HG02970 (cell line): ENCODE results near the gene DSG1.
"Not testable (repeated sequence)": the region's sequence is repeated elsewhere in the genome, so short reads cannot be mapped to it uniquely, and the experiment has no call there.

ENCODE experiments used
- ATAC-seq: cut with Tn5 transposase; IDR thresholded peaks from one replicate; pipeline ENCODE4 v1.9.1; 2021; ENCODE audit warnings: mild to moderate bottlenecking, moderate library complexity, moderate number of reproducible peaks; ENCODE audit not compliant: unreplicated experiment, low FRiP score

DSG1 gene

GRCh38 chr18:31317860-31318259 lies at the start of gene DSG1:
DSG1 (plus strand) TSS chr18:31318160; CDS start chr18:31318301, 141 bp downstream.
- ATAC-seq: no peak

- no peak for ATAC-seq
Measured at GRCh38 chr18:31268985-31269406, 49.0 kb upstream of the DSG1 start.

GRCh38 chr18:31269566-31269965 lies 48.4 kb upstream of the DSG1 start:
- no peak for ATAC-seq

- no peak for ATAC-seq
Measured at GRCh38 chr18:31270578-31270977, 47.4 kb upstream of the DSG1 start.

- ATAC-seq: no peak
Measured at GRCh38 chr18:31273812-31274527, 44.0 kb upstream of the DSG1 start.

GRCh38 chr18:31274931-31275330 lies 43.0 kb upstream of the DSG1 start:
- no peak for ATAC-seq

- no peak for ATAC-seq
Measured at GRCh38 chr18:31275722-31276463, 42.1 kb upstream of the DSG1 start.

- ATAC-seq: no peak
Measured at GRCh38 chr18:31278609-31279071, 39.3 kb upstream of the DSG1 start.

GRCh38 chr18:31280502-31280901 lies 37.5 kb upstream of the DSG1 start:
- ATAC-seq: no peak

GRCh38 chr18:31281437-31281836 lies 36.5 kb upstream of the DSG1 start:
- ATAC-seq: no peak

GRCh38 chr18:31289446-31289845 lies 28.5 kb upstream of the DSG1 start:
- not testable (repeated sequence) for ATAC-seq

GRCh38 chr18:31291688-31292087 lies 26.3 kb upstream of the DSG1 start:
- no peak for ATAC-seq

GRCh38 chr18:31294199-31294747 lies 23.7 kb upstream of the DSG1 start:
- ATAC-seq: no peak

- ATAC-seq: no peak
Measured at GRCh38 chr18:31297248-31297647, 20.7 kb upstream of the DSG1 start.

- no peak for ATAC-seq
Measured at GRCh38 chr18:31301201-31301655, 16.7 kb upstream of the DSG1 start.

- no peak for ATAC-seq
Measured at GRCh38 chr18:31302991-31303390, 15.0 kb upstream of the DSG1 start.

- no peak for ATAC-seq
Measured at GRCh38 chr18:31303771-31304170, 14.2 kb upstream of the DSG1 start.

GRCh38 chr18:31309115-31309514 lies 8.8 kb upstream of the DSG1 start:
- no peak for ATAC-seq

GRCh38 chr18:31316974-31317373 lies 986 bp upstream of the DSG1 start:
- ATAC-seq: no peak

- no peak for ATAC-seq
Measured at GRCh38 chr18:31321719-31322118, 3.8 kb downstream of the DSG1 start.

- no peak for ATAC-seq
Measured at GRCh38 chr18:31325051-31325450, 7.1 kb downstream of the DSG1 start.
